ENCODE results near the gene BRD7. TPM values are rescaled to one million over a fixed set of nuclear protein-coding genes. Genes with fewer than 3 reads are reported as not detected.
A peak's percentile ranks its signal among the peaks of the same experiment; 100 is the strongest.
"Not testable (repeated sequence)": the region's sequence is repeated elsewhere in the genome, so short reads cannot be mapped to it uniquely, and the experiment has no call there.

Gene BRD7
- total RNA-seq, 4 donors from 2014 or later = 29.9 to 58.0 (median 38.5) TPM

- intact Hi-C loops (cut with DNase I; ENCODE audit: low total_unique reads) (no loop called here), in situ Hi-C loops (cut with MboI; ENCODE audit: low pct_ligation_motif_present in 1 of 4, low pct_unique_long_range_greater_than_20kb in 1 of 4, low sequenced_read_pairs in 3 of 4) (loop anchor here (5.0 to 25.0 kb wide), 8 partner anchors 110 to 432 kb away; partner anchors contain the start of gene CNEP1R1 (in 2 of the 4))
- TF ChIP-seq POLR2AphosphoS5 (IDR thresholded peaks at IDR 0.05) (no peak), EP300 (IDR thresholded peaks at IDR 0.05; ENCODE audit: low read depth) (no peak), POLR2A (IDR thresholded peaks at IDR 0.05) (no peak)
- TF ChIP-seq, protein P1, sequence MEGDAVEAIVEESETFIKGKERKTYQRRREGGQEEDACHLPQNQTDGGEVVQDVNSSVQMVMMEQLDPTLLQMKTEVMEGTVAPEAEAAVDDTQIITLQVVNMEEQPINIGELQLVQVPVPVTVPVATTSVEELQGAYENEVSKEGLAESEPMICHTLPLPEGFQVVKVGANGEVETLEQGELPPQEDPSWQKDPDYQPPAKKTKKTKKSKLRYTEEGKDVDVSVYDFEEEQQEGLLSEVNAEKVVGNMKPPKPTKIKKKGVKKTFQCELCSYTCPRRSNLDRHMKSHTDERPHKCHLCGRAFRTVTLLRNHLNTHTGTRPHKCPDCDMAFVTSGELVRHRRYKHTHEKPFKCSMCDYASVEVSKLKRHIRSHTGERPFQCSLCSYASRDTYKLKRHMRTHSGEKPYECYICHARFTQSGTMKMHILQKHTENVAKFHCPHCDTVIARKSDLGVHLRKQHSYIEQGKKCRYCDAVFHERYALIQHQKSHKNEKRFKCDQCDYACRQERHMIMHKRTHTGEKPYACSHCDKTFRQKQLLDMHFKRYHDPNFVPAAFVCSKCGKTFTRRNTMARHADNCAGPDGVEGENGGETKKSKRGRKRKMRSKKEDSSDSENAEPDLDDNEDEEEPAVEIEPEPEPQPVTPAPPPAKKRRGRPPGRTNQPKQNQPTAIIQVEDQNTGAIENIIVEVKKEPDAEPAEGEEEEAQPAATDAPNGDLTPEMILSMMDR (IDR thresholded peaks at IDR 0.05) = peak; percentile 55 to 63 (median 59)
- 76 to 79% methylated on average over 11 of the region's 11 CpGs for WGBS, 2 donors (ENCODE audit: low coverage in 1 of 2)
- Histone ChIP-seq H3K27me3 (no peaks in the 10 kb centered on the region), H3K27ac (peak overlapping the region; percentile 6 to 44 (median 32)), H3K36me3 (peaks cover 0 to 28% (median 13%) of the 10 kb centered on the region in 4 donors), H3K4me1 (peaks cover 0 to 3% (median 0%) of the 10 kb centered on the region in 4 donors), H3K4me3 (no peak overlapping the region), H3K9me3 (no peaks in the 10 kb centered on the region)
- DNase-seq = no peak
These were observed 13.9 kb downstream of the BRD7 start for GRCh38 chr16:50354629-50355456.

GRCh38 chr16:50354082-50354481 lies 14.7 kb downstream of the BRD7 start:
- peaks cover 0 to 36% (median 16%) of the 10 kb centered on the region in 4 donors for H3K36me3 ChIP-seq
- peak overlapping the region; percentile 6 to 44 (median 32) for H3K27ac ChIP-seq
- in situ Hi-C loops (cut with MboI; ENCODE audit: low pct_ligation_motif_present in 1 of 4, low pct_unique_long_range_greater_than_20kb in 1 of 4, low sequenced_read_pairs in 3 of 4) (loop anchor here (10.0 to 25.0 kb wide), 7 partner anchors 109 to 433 kb away; partner anchors contain the start of gene CNEP1R1 (in 2 of the 4)), intact Hi-C loops (cut with DNase I; ENCODE audit: low total_unique reads) (no loop called here)
- peaks cover 0 to 3% (median 0%) of the 10 kb centered on the region in 4 donors for H3K4me1 ChIP-seq
- WGBS, 2 donors (ENCODE audit: low coverage in 1 of 2) = 70 to 76% methylated on average over 1 of the region's 1 CpG
- no peak for DNase-seq
- H3K27me3 ChIP-seq = no peaks in the 10 kb centered on the region
- no peak for TF ChIP-seq POLR2A (IDR thresholded peaks at IDR 0.05)
- no peaks in the 10 kb centered on the region for H3K9me3 ChIP-seq
- no peak overlapping the region for H3K4me3 ChIP-seq

- intact Hi-C loops (cut with DNase I; ENCODE audit: low total_unique reads) (no loop called here), in situ Hi-C loops (cut with MboI; ENCODE audit: low pct_ligation_motif_present in 1 of 4, low pct_unique_long_range_greater_than_20kb in 1 of 4, low sequenced_read_pairs in 3 of 4) (loop anchor here (10.0 to 25.0 kb wide), 7 partner anchors 107 to 435 kb away; partner anchors contain the start of gene CNEP1R1 (in 2 of the 4))
- 90 to 93% methylated on average over 2 of the region's 2 CpGs for WGBS, 2 donors (ENCODE audit: low coverage in 1 of 2)
- Histone ChIP-seq H3K4me1 (peaks cover 0 to 3% (median 0%) of the 10 kb centered on the region in 4 donors), H3K27me3 (no peaks in the 10 kb centered on the region), H3K27ac (no peak overlapping the region), H3K4me3 (no peak overlapping the region), H3K36me3 (peaks cover 0 to 36% (median 16%) of the 10 kb centered on the region in 4 donors), H3K9me3 (no peaks in the 10 kb centered on the region)
- no peak for DNase-seq
- no peak for TF ChIP-seq POLR2A (IDR thresholded peaks at IDR 0.05)
- TF ChIP-seq EP300 (IDR thresholded peaks at IDR 0.05; ENCODE audit: low read depth) = no peak
- TF ChIP-seq POLR2AphosphoS5 (IDR thresholded peaks at IDR 0.05) = no peak
- TF ChIP-seq, protein P1 (IDR thresholded peaks at IDR 0.05) = no peak
These were observed 16.8 kb downstream of the BRD7 start for GRCh38 chr16:50351952-50352351.

- WGBS, 2 donors (ENCODE audit: low coverage in 1 of 2) = 80 to 90% methylated on average over 2 to 5 of the region's 5 CpGs
- Histone ChIP-seq H3K36me3 (peaks cover 0 to 36% (median 16%) of the 10 kb centered on the region in 4 donors), H3K27ac (no peak overlapping the region), H3K4me1 (peaks cover 0 to 3% (median 0%) of the 10 kb centered on the region in 4 donors), H3K4me3 (no peak overlapping the region), H3K27me3 (no peaks in the 10 kb centered on the region), H3K9me3 (no peaks in the 10 kb centered on the region)
- no peak for TF ChIP-seq EP300 (IDR thresholded peaks at IDR 0.05; ENCODE audit: low read depth)
- TF ChIP-seq POLR2A (IDR thresholded peaks at IDR 0.05) = no peak
- TF ChIP-seq POLR2AphosphoS5 (IDR thresholded peaks at IDR 0.05) = no peak
- TF ChIP-seq, protein P1 (IDR thresholded peaks at IDR 0.05) = no peak
- no peak for DNase-seq
- intact Hi-C loops (cut with DNase I; ENCODE audit: low total_unique reads) = no loop called here
- in situ Hi-C loops (cut with MboI; ENCODE audit: low pct_ligation_motif_present in 1 of 4, low pct_unique_long_range_greater_than_20kb in 1 of 4, low sequenced_read_pairs in 3 of 4) = loop anchor here (10.0 to 25.0 kb wide), 7 partner anchors 106 to 436 kb away; partner anchors contain the start of gene CNEP1R1 (in 2 of the 4)
These were observed 17.7 kb downstream of the BRD7 start for GRCh38 chr16:50351116-50351515.

GRCh38 chr16:50345210-50345609 lies 23.6 kb downstream of the BRD7 start:
- intact Hi-C loops (cut with DNase I; ENCODE audit: low total_unique reads); in situ Hi-C loops (cut with MboI; ENCODE audit: low pct_ligation_motif_present in 1 of 4, low pct_unique_long_range_greater_than_20kb in 1 of 4, low sequenced_read_pairs in 3 of 4); DNase-seq; H3K9me3 ChIP-seq; H3K27me3 ChIP-seq; H3K27ac ChIP-seq; H3K4me3 ChIP-seq; H3K4me1 ChIP-seq: not testable (repeated sequence)
- 79 to 87% methylated on average over 2 of the region's 2 CpGs for WGBS, 2 donors (ENCODE audit: low coverage in 1 of 2)
- H3K36me3 ChIP-seq = peaks cover 0 to 30% (median 3%) of the 10 kb centered on the region in 4 donors

DNA sequence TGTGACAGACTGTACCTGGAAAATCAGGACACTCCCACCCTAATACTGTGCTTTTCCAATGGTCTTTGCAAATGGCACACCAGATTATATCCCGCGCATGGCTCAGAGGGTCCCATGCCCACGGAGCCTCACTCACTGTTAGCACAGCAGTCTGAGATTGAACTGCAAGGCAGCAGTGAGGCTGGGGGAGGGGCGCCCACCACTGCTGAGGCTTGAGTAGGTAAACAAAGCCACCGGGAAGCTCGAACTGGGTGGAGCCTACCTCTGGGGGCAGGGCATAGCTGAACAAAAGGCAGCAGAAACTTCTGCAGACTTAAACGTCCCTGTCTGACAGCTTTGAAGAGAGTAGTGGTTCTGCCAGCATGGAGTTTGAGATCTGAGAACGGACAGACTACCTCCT lies 25.2 kb downstream of the BRD7 start:
- DNase-seq; H3K27me3 ChIP-seq; in situ Hi-C loops (cut with MboI; ENCODE audit: low pct_ligation_motif_present in 1 of 4, low pct_unique_long_range_greater_than_20kb in 1 of 4, low sequenced_read_pairs in 3 of 4); H3K27ac ChIP-seq; H3K9me3 ChIP-seq; H3K4me3 ChIP-seq; intact Hi-C loops (cut with DNase I; ENCODE audit: low total_unique reads): not testable (repeated sequence)
- 57 to 75% methylated on average over 4 to 8 of the region's 8 CpGs for WGBS, 2 donors (ENCODE audit: low coverage in 1 of 2)
- H3K36me3 ChIP-seq = peaks cover 0 to 27% (median 0%) of the 10 kb centered on the region in 4 donors
- H3K4me1 ChIP-seq = peaks cover 0 to 10% (median 1%) of the 10 kb centered on the region in 4 donors

All from transverse colon (tissue), 4 donors.